Esophagus squamous epithelium (tissue), 5 donors: ENCODE measurements around the gene PRDX5. TPM values are rescaled to one million over a fixed set of nuclear protein-coding genes. Genes with fewer than 3 reads are reported as not detected.

ENCODE experiments used
- DNase-seq: peaks from one replicate; lab custom pipeline; 2025; lab: John Stamatoyannopoulos, UW
- H3K27ac ChIP-seq, 4 donors: fragments of 200-600 bp; sonication (generic); one replicate each; pipeline ENCODE4 v1.5.1; 2016 to 2019; ENCODE audit warnings: mild to moderate bottlenecking in 1 of 4
- H3K27me3 ChIP-seq, 4 donors: fragments of 200-600 bp; sonication (generic); 1 replicate in 3 of 4; 2 replicates in 1 of 4; pipeline versions ENCODE4 v1.5.1 to v1.6.0; 2017 to 2021; ENCODE audit warnings: antibody characterized with exemption in 1 of 4
- H3K36me3 ChIP-seq, 3 donors: fragments of 200-600 bp; sonication (generic); one replicate each; pipeline ENCODE4 v1.5.1; 2016 to 2019
- H3K4me1 ChIP-seq, 3 donors: fragments of 200-600 bp; sonication (generic); one replicate each; pipeline ENCODE4 v1.5.1; 2017 to 2019
- H3K4me3 ChIP-seq, 4 donors: fragments of 200-600 bp; sonication (generic); 1 replicate in 3 of 4; 2 replicates in 1 of 4; pipeline ENCODE4 v1.5.1; 2016 to 2019; ENCODE audit warnings: mild to moderate bottlenecking in 2 of 4, moderate library complexity in 1 of 4
- H3K9me3 ChIP-seq, 3 donors: fragments of 200-600 bp; sonication (generic); one replicate each; pipeline ENCODE4 v1.5.1; 2016 to 2019
- POLR2A ChIP-seq, 4 donors: fragments of 450-650 bp; IDR thresholded peaks; one replicate each; pipeline ENCODE4 v1.6.1; 2017; ENCODE audit warnings: antibody characterized with exemption in 4 of 4, mild to moderate bottlenecking in 4 of 4, moderate library complexity in 3 of 4
- WGBS, 2 donors: methylation state at CpG; one replicate each; pipeline ENCODE4 v1.1.5; 2018; 5-methylcytosine and 5-hydroxymethylcytosine counted together
- intact Hi-C: fragments of 100-400 bp; cut with DNase I; formaldehyde crosslinking; loops from one replicate; pipeline ENCODE4 v1.15.0; 2022
- total RNA-seq, 4 donors: library from RNA; depleted of rRNA; stranded (reverse); fragments of >200 nt; gene quantifications; one replicate each; pipeline ENCODE4 v1.1.0, GENCODE V29; 2016
- TF ChIP-seq, protein P1 (sequence below), 6 experiments: fragments of 450-650 bp in 4 of 6; fragments of 200-600 bp in 2 of 6; sonication (generic) in 2 of 6; IDR thresholded peaks; one replicate each; pipeline ENCODE4 v1.5.1; 2016 to 2019; ENCODE audit warnings: antibody characterized with exemption in 6 of 6, mild to moderate bottlenecking in 4 of 6, moderate library complexity in 4 of 6
- donor health status: DM: yes; HTN: yes; CAD: no.

Gene PRDX5
- total RNA-seq, 4 donors from 2014 or later = 309 to 602 (median 476) TPM

DNA sequence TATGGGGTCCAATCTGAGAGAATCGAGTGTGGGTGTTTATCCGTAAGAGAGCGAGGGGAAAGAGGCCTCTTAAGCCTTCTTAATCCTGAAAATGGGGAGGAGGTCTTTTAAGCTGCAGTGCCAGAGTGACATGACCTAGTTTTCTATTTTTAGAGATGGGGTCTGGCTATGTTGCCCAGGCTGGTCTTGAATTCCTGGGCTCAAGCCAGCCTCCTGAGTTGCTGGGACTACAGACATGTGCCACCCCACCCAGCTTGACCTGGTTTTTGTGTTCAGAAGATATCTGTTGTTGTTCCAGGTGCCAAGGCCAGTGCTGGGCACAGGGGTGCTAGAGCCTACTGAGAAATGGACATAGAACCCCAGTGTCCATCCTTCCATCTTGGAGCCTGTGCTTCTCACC is 34.8 kb upstream of the PRDX5 start:
- H3K27me3 ChIP-seq = no peaks in the 10 kb centered on the region
- H3K27ac ChIP-seq = peak overlapping the region; percentile 2 to 99 (median 97)
- intact Hi-C loops = no loop called here
- DNase-seq = no peak
- peak overlapping the region in 2 of 4 donors; percentile 81 to 87 for H3K4me3 ChIP-seq
- peaks cover 3 to 45% (median 4%) of the 10 kb centered on the region in 3 donors for H3K36me3 ChIP-seq
- 84 to 89% methylated on average over 3 of the region's 3 CpGs for WGBS, 2 donors
- H3K9me3 ChIP-seq = no peaks in the 10 kb centered on the region
- H3K4me1 ChIP-seq = peaks cover 24 to 56% (median 28%) of the 10 kb centered on the region in 3 donors
- TF ChIP-seq, protein P1, sequence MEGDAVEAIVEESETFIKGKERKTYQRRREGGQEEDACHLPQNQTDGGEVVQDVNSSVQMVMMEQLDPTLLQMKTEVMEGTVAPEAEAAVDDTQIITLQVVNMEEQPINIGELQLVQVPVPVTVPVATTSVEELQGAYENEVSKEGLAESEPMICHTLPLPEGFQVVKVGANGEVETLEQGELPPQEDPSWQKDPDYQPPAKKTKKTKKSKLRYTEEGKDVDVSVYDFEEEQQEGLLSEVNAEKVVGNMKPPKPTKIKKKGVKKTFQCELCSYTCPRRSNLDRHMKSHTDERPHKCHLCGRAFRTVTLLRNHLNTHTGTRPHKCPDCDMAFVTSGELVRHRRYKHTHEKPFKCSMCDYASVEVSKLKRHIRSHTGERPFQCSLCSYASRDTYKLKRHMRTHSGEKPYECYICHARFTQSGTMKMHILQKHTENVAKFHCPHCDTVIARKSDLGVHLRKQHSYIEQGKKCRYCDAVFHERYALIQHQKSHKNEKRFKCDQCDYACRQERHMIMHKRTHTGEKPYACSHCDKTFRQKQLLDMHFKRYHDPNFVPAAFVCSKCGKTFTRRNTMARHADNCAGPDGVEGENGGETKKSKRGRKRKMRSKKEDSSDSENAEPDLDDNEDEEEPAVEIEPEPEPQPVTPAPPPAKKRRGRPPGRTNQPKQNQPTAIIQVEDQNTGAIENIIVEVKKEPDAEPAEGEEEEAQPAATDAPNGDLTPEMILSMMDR (IDR thresholded peaks at IDR 0.05) = no peak
- TF ChIP-seq POLR2A (IDR thresholded peaks at IDR 0.05) = no peak

DNA sequence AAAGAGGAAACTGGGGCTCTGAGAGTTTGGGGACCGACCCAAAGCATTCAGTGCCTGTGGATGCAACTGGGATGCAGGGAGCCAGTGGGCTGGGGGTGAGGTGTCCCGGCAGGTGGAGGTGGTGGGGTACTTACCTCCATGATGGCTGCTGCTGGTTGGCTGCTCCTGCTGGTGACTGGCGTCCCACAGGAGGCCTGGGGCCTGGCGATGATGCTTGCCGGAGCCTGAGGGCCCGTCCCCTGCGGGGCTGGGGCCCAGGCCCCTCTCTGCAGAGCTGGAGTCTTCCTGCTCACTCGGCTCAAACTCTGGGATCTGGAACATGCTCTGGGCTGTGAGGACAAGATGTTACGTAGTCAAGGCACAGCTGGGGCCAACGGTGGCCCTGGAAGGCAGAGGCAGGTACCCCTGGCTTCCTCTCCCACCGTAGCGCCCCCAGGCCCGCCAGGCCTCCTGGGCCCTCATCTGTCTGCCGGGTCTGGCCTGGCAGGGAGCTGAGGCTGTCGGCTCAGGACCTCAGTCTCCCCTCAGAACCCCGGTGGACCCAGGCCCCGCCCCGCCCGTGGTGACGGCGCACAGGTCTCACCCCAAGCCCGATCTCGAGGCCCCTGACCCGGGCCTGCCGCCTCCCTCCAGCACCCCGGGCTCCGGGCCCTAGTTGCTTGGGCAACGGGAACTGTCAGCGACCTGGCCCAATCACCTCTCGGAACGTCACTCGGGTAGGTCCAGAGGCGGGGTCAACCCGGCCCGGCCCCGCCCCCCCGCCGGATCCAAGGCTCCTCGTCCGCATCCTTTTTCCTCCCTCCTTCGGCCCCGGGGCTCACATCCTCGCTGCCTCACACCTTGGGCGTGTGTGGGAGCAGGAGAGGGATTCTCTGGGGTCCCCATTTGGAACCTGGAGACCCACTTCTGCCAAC is 33.6 kb upstream of the PRDX5 start, which contains the start of gene BAD:
TSS of gene BAD (minus strand) at position 618 of the 914 bp plus-strand sequence. CDS start at position 321, 297 bp downstream.
- intact Hi-C loops = no loop called here
- Histone ChIP-seq H3K4me3 (peak within 1 kb of the TSS; percentile 81 to 89 (median 88)), H3K27me3 (no peaks in the 10 kb centered on the region), H3K36me3 (peaks cover 0 to 36% (median 4%) of the 10 kb centered on the region in 3 donors), H3K9me3 (no peaks in the 10 kb centered on the region), H3K4me1 (peaks cover 24 to 56% (median 28%) of the 10 kb centered on the region in 3 donors), H3K27ac (peak within 1 kb of the TSS; percentile 94 to 99 (median 97))
- DNase-seq = peak; percentile 65
- WGBS, 2 donors = 3 to 7% methylated on average over 4 to 13 of the region's 44 CpGs
- peak in 3 of 4 donors; percentile 43 to 78 (median 76) for TF ChIP-seq POLR2A (IDR thresholded peaks at IDR 0.05)
- TF ChIP-seq, protein P1 (IDR thresholded peaks at IDR 0.05) = no peak

GRCh38 chr11:64284962-64285884 is 32.7 kb upstream of the PRDX5 start, which contains the start of gene GPR137:
Gene GPR137 (plus strand): TSS chr11:64285848. CDS start chr11:64286525, 677 bp downstream.
- Histone ChIP-seq H3K27ac (peak within 1 kb of the TSS; percentile 94 to 99 (median 97)), H3K4me1 (peaks cover 24 to 56% (median 28%) of the 10 kb centered on the region in 3 donors), H3K36me3 (peaks cover 0 to 30% (median 4%) of the 10 kb centered on the region in 3 donors), H3K9me3 (no peaks in the 10 kb centered on the region), H3K27me3 (peaks cover 0 to 4% (median 0%) of the 10 kb centered on the region in 4 donors), H3K4me3 (peak within 1 kb of the TSS; percentile 81 to 89 (median 88))
- TF ChIP-seq, protein P1 (IDR thresholded peaks at IDR 0.05) = peak in 1 of 6 experiments; percentile 6
- TF ChIP-seq POLR2A (IDR thresholded peaks at IDR 0.05) = peak in 2 of 4 donors; percentile 41 to 48
- peak; percentile 50 for DNase-seq
- WGBS, 2 donors = no CpG with 5 or more reads among the region's 102 CpGs
- intact Hi-C loops = no loop called here

GRCh38 chr11:64285885-64286800 is 31.8 kb upstream of the PRDX5 start:
- peak overlapping the region; percentile 81 to 89 (median 88) for H3K4me3 ChIP-seq
- intact Hi-C loops = no loop called here
- peaks cover 0 to 22% (median 4%) of the 10 kb centered on the region in 3 donors for H3K36me3 ChIP-seq
- peak overlapping the region; percentile 94 to 99 (median 97) for H3K27ac ChIP-seq
- H3K4me1 ChIP-seq = peaks cover 26 to 58% (median 31%) of the 10 kb centered on the region in 3 donors
- peak in 1 of 4 donors; percentile 12 for TF ChIP-seq POLR2A (IDR thresholded peaks at IDR 0.05)
- TF ChIP-seq, protein P1 (IDR thresholded peaks at IDR 0.05) = no peak
- DNase-seq = no peak
- H3K27me3 ChIP-seq = peaks cover 0 to 13% (median 1%) of the 10 kb centered on the region in 4 donors
- H3K9me3 ChIP-seq = no peaks in the 10 kb centered on the region
- WGBS, 2 donors = 47 to 52% methylated on average over 10 to 16 of the region's 40 CpGs
